Fibroblast of mammary gland (primary cell): ENCODE results near the gene LHX4.

Experiments used
- DNase-seq: peaks from one replicate; pipeline ENCODE4 v3.0.0-alpha.2; 2010; ENCODE audit warnings: low read depth
- H3K4me3 ChIP-seq: 2 replicates; pipeline ENCODE4 v1.5.1; 2011; ENCODE audit warnings: low read depth, mild to moderate bottlenecking, low read length, moderate library complexity; ENCODE audit not compliant: control insufficient read depth
- CTCF ChIP-seq: conservative IDR thresholded peaks from 2 replicates; pipeline ENCODE4 v1.5.1; 2011; ENCODE audit warnings: low read depth, low read length, inconsistent platforms; ENCODE audit not compliant: control insufficient read depth, insufficient read depth

The LHX4 gene

GRCh38 chr1:180185281-180185680 lies 44.8 kb upstream of the LHX4 start:
- H3K4me3 ChIP-seq = no peak overlapping the region
- no peak for TF ChIP-seq CTCF
- no peak for DNase-seq

GRCh38 chr1:180185971-180186645 lies 44.0 kb upstream of the LHX4 start:
- DNase-seq = no peak
- H3K4me3 ChIP-seq = no peak overlapping the region
- TF ChIP-seq CTCF = no peak

- H3K4me3 ChIP-seq = no peak overlapping the region
- TF ChIP-seq CTCF = no peak
Measured at GRCh38 chr1:180186831-180187230, 43.2 kb upstream of the LHX4 start.

GRCh38 chr1:180187626-180188025 lies 42.4 kb upstream of the LHX4 start:
- no peak overlapping the region for H3K4me3 ChIP-seq
- TF ChIP-seq CTCF = no peak
- no peak for DNase-seq

More at GRCh38 chr1:180186831-180187230, 43.2 kb upstream of the LHX4 start:
- no peak for DNase-seq

GRCh38 chr1:180188091-180188506 lies 42.0 kb upstream of the LHX4 start:
- H3K4me3 ChIP-seq = no peak overlapping the region
- peak; percentile 72 for TF ChIP-seq CTCF
- peak; percentile 58 for DNase-seq

GRCh38 chr1:180188684-180189175 lies 41.3 kb upstream of the LHX4 start:
- DNase-seq = no peak
- TF ChIP-seq CTCF = no peak
- H3K4me3 ChIP-seq = no peak overlapping the region
